WTC11 (cell line): ENCODE measurements around the gene TEX13B. TPM values are rescaled to one million over a fixed set of nuclear protein-coding genes. Genes with fewer than 3 reads are reported as not detected.
A peak's percentile ranks its signal among the peaks of the same experiment; 100 is the strongest.

ENCODE experiments used
- ATAC-seq: fragments of 200-7000 bp; cut with Tn5 transposase; 2 replicates; pipeline ENCODE4 v1.10.0; 2021; ENCODE audit warnings: mild to moderate bottlenecking, moderate library complexity
- CTCF ChIA-PET: fragments of 300-600 bp; sonication (Branson Sonifier 250); formaldehyde crosslinking; loops from one replicate; lab custom pipeline; 2021; ENCODE audit warnings: antibody characterized with exemption; lab: Charles Lee
- POLR2A ChIA-PET: fragments of 350-600 bp; sonication (Branson Sonifier 250); formaldehyde crosslinking; loops from one replicate; lab custom pipeline; 2021; ENCODE audit warnings: antibody characterized with exemption; lab: Charles Lee
- DNase-seq: peaks from one replicate; pipeline ENCODE4 v3.0.0; 2021; ENCODE audit warnings: low spot score
- H3K27ac Mint-ChIP-seq: 2 replicates; pipeline ENCODE4 v1.8.0; 2021; ENCODE audit warnings: mixed read lengths
- H3K27me3 Mint-ChIP-seq: 2 replicates; pipeline ENCODE4 v1.8.0; 2021; ENCODE audit warnings: low read depth, mild to moderate bottlenecking, moderate library complexity, mixed read lengths
- H3K36me3 Mint-ChIP-seq: 2 replicates; pipeline ENCODE4 v1.8.0; 2021; ENCODE audit warnings: mixed read lengths
- H3K4me1 Mint-ChIP-seq: 2 replicates; pipeline ENCODE4 v1.8.0; 2022; ENCODE audit warnings: mixed read lengths
- H3K4me3 Mint-ChIP-seq: 2 replicates; pipeline ENCODE4 v1.8.0; 2021; ENCODE audit warnings: mild to moderate bottlenecking, moderate library complexity, mixed read lengths
- H3K9me3 Mint-ChIP-seq: 2 replicates; pipeline ENCODE4 v1.8.0; 2021; ENCODE audit warnings: mixed read lengths
- FOXK1 ChIP-seq: sonication (generic); formaldehyde crosslinking; IDR thresholded peaks from 2 replicates; pipeline ENCODE4 v1.8.0; 2022; ENCODE audit warnings: mild to moderate bottlenecking, moderate library complexity, missing genetic modification reagents
- FOXP1 ChIP-seq: sonication (generic); formaldehyde crosslinking; IDR thresholded peaks from 2 replicates; pipeline ENCODE4 v1.8.0; 2022; ENCODE audit warnings: missing genetic modification reagents, mild to moderate bottlenecking, moderate library complexity, borderline replicate concordance
- GTF2I ChIP-seq: fragments of 250-450 bp; sonication (Bioruptor Pico); conservative IDR thresholded peaks from 2 replicates; pipeline ENCODE4 v1.4.0; 2021; ENCODE audit warnings: mild to moderate bottlenecking
- IRF2 ChIP-seq: sonication (generic); formaldehyde crosslinking; IDR thresholded peaks from 2 replicates; pipeline ENCODE4 v1.8.0; 2022; ENCODE audit warnings: low read depth, missing genetic modification reagents, borderline replicate concordance
- JUN ChIP-seq: sonication (generic); formaldehyde crosslinking; IDR thresholded peaks from 2 replicates; pipeline ENCODE4 v1.8.0; 2023; ENCODE audit warnings: mild to moderate bottlenecking, missing genetic modification reagents
- MYBL2 ChIP-seq: sonication (generic); formaldehyde crosslinking; IDR thresholded peaks from 2 replicates; pipeline ENCODE4 v1.8.1; 2023; ENCODE audit warnings: mild to moderate bottlenecking, moderate library complexity, missing genetic modification reagents
- NFATC4 ChIP-seq: fragments of 250-450 bp; sonication (Bioruptor Pico); IDR thresholded peaks from 2 replicates; pipeline ENCODE4 v1.9.0; 2021; ENCODE audit warnings: mild to moderate bottlenecking
- NR3C1 ChIP-seq: sonication (generic); formaldehyde crosslinking; conservative IDR thresholded peaks from 2 replicates; pipeline ENCODE4 v1.8.1; 2023; ENCODE audit warnings: low read depth, mild to moderate bottlenecking, missing genetic modification reagents
- RELA ChIP-seq: sonication (generic); formaldehyde crosslinking; IDR thresholded peaks from 2 replicates; pipeline ENCODE4 v1.8.1; 2022; ENCODE audit warnings: missing genetic modification reagents, mild to moderate bottlenecking, borderline replicate concordance
- SMAD3 ChIP-seq: sonication (generic); formaldehyde crosslinking; IDR thresholded peaks from 2 replicates; pipeline ENCODE4 v1.8.0; 2022; ENCODE audit warnings: missing genetic modification reagents, mild to moderate bottlenecking, borderline replicate concordance
- SMAD4 ChIP-seq: sonication (generic); formaldehyde crosslinking; IDR thresholded peaks from 2 replicates; pipeline ENCODE4 v1.8.0; 2022; ENCODE audit warnings: mild to moderate bottlenecking, missing genetic modification reagents
- ZNF423 ChIP-seq: fragments of 250-450 bp; sonication (Bioruptor Pico); IDR thresholded peaks from 2 replicates; pipeline ENCODE4 v2.1.2; 2022; ENCODE audit warnings: mild to moderate bottlenecking, moderate library complexity
- total RNA-seq: library from RNA; stranded (reverse); gene quantifications from 3 replicates; pipeline ENCODE4 v1.2.3, GENCODE V29; 2021
- TF ChIP-seq, protein P1 (sequence below): fragments of 250-450 bp; sonication (Bioruptor Pico); IDR thresholded peaks from 2 replicates; pipeline ENCODE4 v1.9.0; 2021; ENCODE audit warnings: mild to moderate bottlenecking, borderline replicate concordance
- TF ChIP-seq, protein P2 (sequence below): sonication (generic); formaldehyde crosslinking; IDR thresholded peaks from 2 replicates; pipeline ENCODE4 v1.8.0; 2023; ENCODE audit warnings: missing genetic modification reagents
- TF ChIP-seq, protein P3 (sequence below): sonication (generic); formaldehyde crosslinking; IDR thresholded peaks from 2 replicates; pipeline ENCODE4 v1.8.0; 2022; ENCODE audit warnings: mild to moderate bottlenecking, missing genetic modification reagents
- TF ChIP-seq, protein P4 (sequence below): sonication (generic); formaldehyde crosslinking; IDR thresholded peaks from 2 replicates; pipeline ENCODE4 v1.8.1; 2023; ENCODE audit warnings: mild to moderate bottlenecking, moderate library complexity, missing genetic modification reagents
- TF ChIP-seq, protein P5 (sequence below): sonication (generic); formaldehyde crosslinking; IDR thresholded peaks from 2 replicates; pipeline ENCODE4 v1.8.1; 2022; ENCODE audit warnings: mild to moderate bottlenecking, moderate library complexity, missing genetic modification reagents
- TF ChIP-seq, protein P6 (sequence below): sonication (generic); formaldehyde crosslinking; IDR thresholded peaks from 2 replicates; pipeline ENCODE4 v1.8.0; 2022; ENCODE audit warnings: mild to moderate bottlenecking, missing genetic modification reagents
- TF ChIP-seq, protein P7 (sequence below): fragments of 250-450 bp; sonication (Bioruptor Pico); IDR thresholded peaks from 2 replicates; pipeline ENCODE4 v1.8.0; 2021; ENCODE audit warnings: mild to moderate bottlenecking
- TF ChIP-seq, protein P8 (sequence below): fragments of 250-450 bp; sonication (Bioruptor Pico); IDR thresholded peaks from 2 replicates; pipeline ENCODE4 v1.9.0; 2021; ENCODE audit warnings: mild to moderate bottlenecking
- TF ChIP-seq, protein P9 (sequence below): sonication (generic); formaldehyde crosslinking; IDR thresholded peaks from 2 replicates; pipeline ENCODE4 v1.8.1; 2023; ENCODE audit warnings: mild to moderate bottlenecking, missing genetic modification reagents, moderate library complexity

TEX13B gene
- total RNA-seq, 1 experiment from 2014 or later = 3.9 TPM

DNA sequence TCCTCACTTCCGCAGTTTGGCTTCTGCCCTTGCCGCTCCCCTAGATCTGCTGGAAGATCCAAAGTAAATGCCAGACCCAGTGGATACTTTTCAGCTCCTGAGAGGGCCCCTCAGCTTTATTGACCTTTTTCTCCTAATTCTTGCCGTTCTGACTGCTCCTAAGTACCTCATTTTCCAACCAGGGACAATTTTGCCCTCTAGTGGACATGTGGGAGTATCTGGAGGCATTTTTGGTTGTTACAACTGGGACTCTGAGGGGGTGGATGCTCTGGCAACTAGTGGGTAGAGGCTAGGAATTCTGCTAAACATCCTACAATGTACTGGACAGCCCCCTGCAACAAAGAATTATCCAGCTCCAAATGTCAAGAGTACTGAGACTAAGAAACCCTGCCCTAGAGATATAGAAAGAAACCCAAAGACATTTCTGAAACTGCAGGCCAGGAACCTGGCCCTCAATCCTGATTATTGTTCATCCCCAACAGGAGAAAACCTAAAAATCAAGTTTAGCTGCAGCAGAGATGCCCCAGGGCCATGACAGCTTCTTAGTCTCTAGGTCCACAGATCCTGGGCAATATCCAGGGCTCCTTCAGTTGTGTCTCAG, 3.4 kb downstream of the TEX13B start (continued):
- TF ChIP-seq, protein P1, sequence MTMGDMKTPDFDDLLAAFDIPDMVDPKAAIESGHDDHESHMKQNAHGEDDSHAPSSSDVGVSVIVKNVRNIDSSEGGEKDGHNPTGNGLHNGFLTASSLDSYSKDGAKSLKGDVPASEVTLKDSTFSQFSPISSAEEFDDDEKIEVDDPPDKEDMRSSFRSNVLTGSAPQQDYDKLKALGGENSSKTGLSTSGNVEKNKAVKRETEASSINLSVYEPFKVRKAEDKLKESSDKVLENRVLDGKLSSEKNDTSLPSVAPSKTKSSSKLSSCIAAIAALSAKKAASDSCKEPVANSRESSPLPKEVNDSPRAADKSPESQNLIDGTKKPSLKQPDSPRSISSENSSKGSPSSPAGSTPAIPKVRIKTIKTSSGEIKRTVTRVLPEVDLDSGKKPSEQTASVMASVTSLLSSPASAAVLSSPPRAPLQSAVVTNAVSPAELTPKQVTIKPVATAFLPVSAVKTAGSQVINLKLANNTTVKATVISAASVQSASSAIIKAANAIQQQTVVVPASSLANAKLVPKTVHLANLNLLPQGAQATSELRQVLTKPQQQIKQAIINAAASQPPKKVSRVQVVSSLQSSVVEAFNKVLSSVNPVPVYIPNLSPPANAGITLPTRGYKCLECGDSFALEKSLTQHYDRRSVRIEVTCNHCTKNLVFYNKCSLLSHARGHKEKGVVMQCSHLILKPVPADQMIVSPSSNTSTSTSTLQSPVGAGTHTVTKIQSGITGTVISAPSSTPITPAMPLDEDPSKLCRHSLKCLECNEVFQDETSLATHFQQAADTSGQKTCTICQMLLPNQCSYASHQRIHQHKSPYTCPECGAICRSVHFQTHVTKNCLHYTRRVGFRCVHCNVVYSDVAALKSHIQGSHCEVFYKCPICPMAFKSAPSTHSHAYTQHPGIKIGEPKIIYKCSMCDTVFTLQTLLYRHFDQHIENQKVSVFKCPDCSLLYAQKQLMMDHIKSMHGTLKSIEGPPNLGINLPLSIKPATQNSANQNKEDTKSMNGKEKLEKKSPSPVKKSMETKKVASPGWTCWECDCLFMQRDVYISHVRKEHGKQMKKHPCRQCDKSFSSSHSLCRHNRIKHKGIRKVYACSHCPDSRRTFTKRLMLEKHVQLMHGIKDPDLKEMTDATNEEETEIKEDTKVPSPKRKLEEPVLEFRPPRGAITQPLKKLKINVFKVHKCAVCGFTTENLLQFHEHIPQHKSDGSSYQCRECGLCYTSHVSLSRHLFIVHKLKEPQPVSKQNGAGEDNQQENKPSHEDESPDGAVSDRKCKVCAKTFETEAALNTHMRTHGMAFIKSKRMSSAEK (CRISPR knock-in tag) = no peak
- TF ChIP-seq, protein P2, sequence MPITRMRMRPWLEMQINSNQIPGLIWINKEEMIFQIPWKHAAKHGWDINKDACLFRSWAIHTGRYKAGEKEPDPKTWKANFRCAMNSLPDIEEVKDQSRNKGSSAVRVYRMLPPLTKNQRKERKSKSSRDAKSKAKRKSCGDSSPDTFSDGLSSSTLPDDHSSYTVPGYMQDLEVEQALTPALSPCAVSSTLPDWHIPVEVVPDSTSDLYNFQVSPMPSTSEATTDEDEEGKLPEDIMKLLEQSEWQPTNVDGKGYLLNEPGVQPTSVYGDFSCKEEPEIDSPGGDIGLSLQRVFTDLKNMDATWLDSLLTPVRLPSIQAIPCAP (CRISPR knock-in tag) = no peak
- TF ChIP-seq, protein P3, sequence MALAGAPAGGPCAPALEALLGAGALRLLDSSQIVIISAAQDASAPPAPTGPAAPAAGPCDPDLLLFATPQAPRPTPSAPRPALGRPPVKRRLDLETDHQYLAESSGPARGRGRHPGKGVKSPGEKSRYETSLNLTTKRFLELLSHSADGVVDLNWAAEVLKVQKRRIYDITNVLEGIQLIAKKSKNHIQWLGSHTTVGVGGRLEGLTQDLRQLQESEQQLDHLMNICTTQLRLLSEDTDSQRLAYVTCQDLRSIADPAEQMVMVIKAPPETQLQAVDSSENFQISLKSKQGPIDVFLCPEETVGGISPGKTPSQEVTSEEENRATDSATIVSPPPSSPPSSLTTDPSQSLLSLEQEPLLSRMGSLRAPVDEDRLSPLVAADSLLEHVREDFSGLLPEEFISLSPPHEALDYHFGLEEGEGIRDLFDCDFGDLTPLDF (CRISPR knock-in tag) = no peak

DNA sequence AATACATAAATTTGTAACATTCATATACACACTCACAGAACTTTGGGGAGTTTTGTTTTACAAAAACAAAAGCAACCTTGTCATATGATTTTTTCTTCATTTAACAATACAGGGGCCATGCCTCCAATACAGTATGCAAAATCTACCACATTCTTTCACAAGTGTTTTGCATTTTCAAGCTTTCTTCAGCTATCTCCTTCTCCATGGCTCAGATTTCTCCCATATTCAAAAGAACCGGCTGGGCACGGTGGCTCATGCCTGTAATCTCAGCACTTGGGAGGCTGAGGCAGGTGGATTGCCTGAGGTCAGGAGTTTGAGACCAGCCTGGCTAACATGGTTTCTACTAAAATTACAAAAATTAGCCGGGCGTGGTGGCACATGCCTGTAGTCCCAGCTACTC, 4.1 kb downstream of the TEX13B start:
- H3K9me3 Mint-ChIP-seq = no peaks in the 10 kb centered on the region
- ATAC-seq = peak; percentile 54
- DNase-seq = no peak
- ChIA-PET POLR2A (no interaction called here), CTCF (interaction anchor here (0.6 to 1.4 kb wide), 6 partner anchors 8 to 202 kb away, joined by 3 to 9 read pairs (median 4); partner anchors contain the start of gene TSC22D3)
- H3K4me3 Mint-ChIP-seq = no peak overlapping the region; the same call in 1 of the 2 replicates
- H3K4me1 Mint-ChIP-seq = peaks cover 42% of the 10 kb centered on the region
- H3K27me3 Mint-ChIP-seq = no peaks in the 10 kb centered on the region; the same call in 1 of the 2 replicates
- H3K27ac Mint-ChIP-seq = peak overlapping the region; percentile 94; the same call in 1 of the 2 replicates
- H3K36me3 Mint-ChIP-seq = peaks cover 18% of the 10 kb centered on the region
- TF ChIP-seq NR3C1 = no peak
- no peak for TF ChIP-seq IRF2 (CRISPR knock-in tag)
- TF ChIP-seq JUN (CRISPR knock-in tag) = no peak
- TF ChIP-seq, protein P4, sequence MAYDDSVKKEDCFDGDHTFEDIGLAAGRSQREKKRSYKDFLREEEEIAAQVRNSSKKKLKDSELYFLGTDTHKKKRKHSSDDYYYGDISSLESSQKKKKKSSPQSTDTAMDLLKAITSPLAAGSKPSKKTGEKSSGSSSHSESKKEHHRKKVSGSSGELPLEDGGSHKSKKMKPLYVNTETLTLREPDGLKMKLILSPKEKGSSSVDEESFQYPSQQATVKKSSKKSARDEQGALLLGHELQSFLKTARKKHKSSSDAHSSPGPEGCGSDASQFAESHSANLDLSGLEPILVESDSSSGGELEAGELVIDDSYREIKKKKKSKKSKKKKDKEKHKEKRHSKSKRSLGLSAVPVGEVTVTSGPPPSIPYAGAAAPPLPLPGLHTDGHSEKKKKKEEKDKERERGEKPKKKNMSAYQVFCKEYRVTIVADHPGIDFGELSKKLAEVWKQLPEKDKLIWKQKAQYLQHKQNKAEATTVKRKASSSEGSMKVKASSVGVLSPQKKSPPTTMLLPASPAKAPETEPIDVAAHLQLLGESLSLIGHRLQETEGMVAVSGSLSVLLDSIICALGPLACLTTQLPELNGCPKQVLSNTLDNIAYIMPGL = no peak
- no peak for TF ChIP-seq SMAD3 (CRISPR knock-in tag)
- TF ChIP-seq FOXK1 = no peak
- no peak for TF ChIP-seq ZNF423 (CRISPR knock-in tag)
- TF ChIP-seq, protein P5, sequence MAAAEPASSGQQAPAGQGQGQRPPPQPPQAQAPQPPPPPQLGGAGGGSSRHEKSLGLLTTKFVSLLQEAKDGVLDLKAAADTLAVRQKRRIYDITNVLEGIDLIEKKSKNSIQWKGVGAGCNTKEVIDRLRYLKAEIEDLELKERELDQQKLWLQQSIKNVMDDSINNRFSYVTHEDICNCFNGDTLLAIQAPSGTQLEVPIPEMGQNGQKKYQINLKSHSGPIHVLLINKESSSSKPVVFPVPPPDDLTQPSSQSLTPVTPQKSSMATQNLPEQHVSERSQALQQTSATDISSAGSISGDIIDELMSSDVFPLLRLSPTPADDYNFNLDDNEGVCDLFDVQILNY (CRISPR knock-in tag) = no peak
- TF ChIP-seq, protein P6, sequence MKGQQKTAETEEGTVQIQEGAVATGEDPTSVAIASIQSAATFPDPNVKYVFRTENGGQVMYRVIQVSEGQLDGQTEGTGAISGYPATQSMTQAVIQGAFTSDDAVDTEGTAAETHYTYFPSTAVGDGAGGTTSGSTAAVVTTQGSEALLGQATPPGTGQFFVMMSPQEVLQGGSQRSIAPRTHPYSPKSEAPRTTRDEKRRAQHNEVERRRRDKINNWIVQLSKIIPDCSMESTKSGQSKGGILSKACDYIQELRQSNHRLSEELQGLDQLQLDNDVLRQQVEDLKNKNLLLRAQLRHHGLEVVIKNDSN (CRISPR knock-in tag) = no peak
- TF ChIP-seq, protein P7, sequence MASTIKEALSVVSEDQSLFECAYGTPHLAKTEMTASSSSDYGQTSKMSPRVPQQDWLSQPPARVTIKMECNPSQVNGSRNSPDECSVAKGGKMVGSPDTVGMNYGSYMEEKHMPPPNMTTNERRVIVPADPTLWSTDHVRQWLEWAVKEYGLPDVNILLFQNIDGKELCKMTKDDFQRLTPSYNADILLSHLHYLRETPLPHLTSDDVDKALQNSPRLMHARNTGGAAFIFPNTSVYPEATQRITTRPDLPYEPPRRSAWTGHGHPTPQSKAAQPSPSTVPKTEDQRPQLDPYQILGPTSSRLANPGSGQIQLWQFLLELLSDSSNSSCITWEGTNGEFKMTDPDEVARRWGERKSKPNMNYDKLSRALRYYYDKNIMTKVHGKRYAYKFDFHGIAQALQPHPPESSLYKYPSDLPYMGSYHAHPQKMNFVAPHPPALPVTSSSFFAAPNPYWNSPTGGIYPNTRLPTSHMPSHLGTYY = no peak
- TF ChIP-seq, protein P8, sequence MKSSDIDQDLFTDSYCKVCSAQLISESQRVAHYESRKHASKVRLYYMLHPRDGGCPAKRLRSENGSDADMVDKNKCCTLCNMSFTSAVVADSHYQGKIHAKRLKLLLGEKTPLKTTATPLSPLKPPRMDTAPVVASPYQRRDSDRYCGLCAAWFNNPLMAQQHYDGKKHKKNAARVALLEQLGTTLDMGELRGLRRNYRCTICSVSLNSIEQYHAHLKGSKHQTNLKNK (CRISPR knock-in tag) = no peak
- no peak for TF ChIP-seq MYBL2 (CRISPR knock-in tag)
- no peak for TF ChIP-seq FOXP1 (CRISPR knock-in tag)
- TF ChIP-seq, protein P9, sequence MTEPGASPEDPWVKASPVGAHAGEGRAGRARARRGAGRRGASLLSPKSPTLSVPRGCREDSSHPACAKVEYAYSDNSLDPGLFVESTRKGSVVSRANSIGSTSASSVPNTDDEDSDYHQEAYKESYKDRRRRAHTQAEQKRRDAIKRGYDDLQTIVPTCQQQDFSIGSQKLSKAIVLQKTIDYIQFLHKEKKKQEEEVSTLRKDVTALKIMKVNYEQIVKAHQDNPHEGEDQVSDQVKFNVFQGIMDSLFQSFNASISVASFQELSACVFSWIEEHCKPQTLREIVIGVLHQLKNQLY (CRISPR knock-in tag) = no peak
- TF ChIP-seq NFATC4 (CRISPR knock-in tag) = no peak
- TF ChIP-seq SMAD4 (CRISPR knock-in tag) = no peak
- TF ChIP-seq RELA (CRISPR knock-in tag) = no peak
- TF ChIP-seq GTF2I (CRISPR knock-in tag) = no peak
